ENCODE data around the gene PPFIA2. TPM values are rescaled to one million over a fixed set of nuclear protein-coding genes. Genes with fewer than 3 reads are reported as not detected.

The PPFIA2 gene
- total RNA-seq, 1 donor from 2014 or later = not detected

GRCh38 chr12:81412940-81413339, 346.2 kb downstream of the PPFIA2 start:
- ATAC-seq (ENCODE audit: low read depth) (no peak), DNase-seq (no peak)
- no peaks in the 10 kb centered on the region for H3K27me3 Mint-ChIP-seq
- ChIA-PET POLR2A (no interaction called here), CTCF (no interaction called here)
- no peaks in the 10 kb centered on the region for H3K9me3 Mint-ChIP-seq
- intact Hi-C loops (cut with micrococcal nuclease) = no loop called here
- H3K4me3 Mint-ChIP-seq = no peak overlapping the region
- H3K4me1 Mint-ChIP-seq = no peaks in the 10 kb centered on the region
- TF ChIP-seq, protein P1, sequence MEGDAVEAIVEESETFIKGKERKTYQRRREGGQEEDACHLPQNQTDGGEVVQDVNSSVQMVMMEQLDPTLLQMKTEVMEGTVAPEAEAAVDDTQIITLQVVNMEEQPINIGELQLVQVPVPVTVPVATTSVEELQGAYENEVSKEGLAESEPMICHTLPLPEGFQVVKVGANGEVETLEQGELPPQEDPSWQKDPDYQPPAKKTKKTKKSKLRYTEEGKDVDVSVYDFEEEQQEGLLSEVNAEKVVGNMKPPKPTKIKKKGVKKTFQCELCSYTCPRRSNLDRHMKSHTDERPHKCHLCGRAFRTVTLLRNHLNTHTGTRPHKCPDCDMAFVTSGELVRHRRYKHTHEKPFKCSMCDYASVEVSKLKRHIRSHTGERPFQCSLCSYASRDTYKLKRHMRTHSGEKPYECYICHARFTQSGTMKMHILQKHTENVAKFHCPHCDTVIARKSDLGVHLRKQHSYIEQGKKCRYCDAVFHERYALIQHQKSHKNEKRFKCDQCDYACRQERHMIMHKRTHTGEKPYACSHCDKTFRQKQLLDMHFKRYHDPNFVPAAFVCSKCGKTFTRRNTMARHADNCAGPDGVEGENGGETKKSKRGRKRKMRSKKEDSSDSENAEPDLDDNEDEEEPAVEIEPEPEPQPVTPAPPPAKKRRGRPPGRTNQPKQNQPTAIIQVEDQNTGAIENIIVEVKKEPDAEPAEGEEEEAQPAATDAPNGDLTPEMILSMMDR (IDR thresholded peaks at IDR 0.05) = no peak
- H3K36me3 Mint-ChIP-seq (ENCODE audit: low read depth) = no peaks in the 10 kb centered on the region
- H3K27ac Mint-ChIP-seq = no peak overlapping the region

- ChIA-PET CTCF (no interaction called here), POLR2A (no interaction called here)
- no peak for ATAC-seq (ENCODE audit: low read depth)
Observed at GRCh38 chr12:81403348-81403747, 355.8 kb downstream of the PPFIA2 start.

DNA sequence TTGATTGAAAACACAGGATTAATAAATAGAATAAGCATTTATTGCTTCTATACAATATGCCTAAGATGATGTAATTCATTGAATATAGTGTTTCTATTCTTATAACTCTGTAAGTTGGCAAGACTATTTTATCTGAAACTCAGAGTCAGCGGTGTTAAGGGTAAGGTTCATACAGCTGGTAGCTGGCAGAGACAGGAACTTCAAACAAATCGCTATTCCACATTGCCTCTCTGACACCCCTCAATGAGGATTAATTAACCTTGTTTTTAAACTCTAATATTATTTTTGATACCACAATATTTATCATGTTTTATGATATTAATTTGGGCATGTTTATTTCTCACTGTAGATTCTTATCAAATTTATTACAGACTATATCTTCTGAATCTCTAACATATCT, 357.9 kb downstream of the PPFIA2 start:
- POLR2A ChIA-PET = no interaction called here
- no peak overlapping the region for H3K4me3 Mint-ChIP-seq

More at GRCh38 chr12:81403348-81403747, 355.8 kb downstream of the PPFIA2 start:
- no peak for DNase-seq
- TF ChIP-seq, protein P1 (IDR thresholded peaks at IDR 0.05) = no peak
- H3K9me3 Mint-ChIP-seq = peaks cover 6% of the 10 kb centered on the region
- no peaks in the 10 kb centered on the region for H3K4me1 Mint-ChIP-seq
- no peaks in the 10 kb centered on the region for H3K36me3 Mint-ChIP-seq (ENCODE audit: low read depth)
- no peak overlapping the region for H3K27ac Mint-ChIP-seq
- H3K4me3 Mint-ChIP-seq = no peak overlapping the region
- intact Hi-C loops (cut with micrococcal nuclease) = no loop called here
- no peaks in the 10 kb centered on the region for H3K27me3 Mint-ChIP-seq

GRCh38 chr12:81400024-81400423, 359.1 kb downstream of the PPFIA2 start:
- DNase-seq = no peak
- intact Hi-C loops (cut with micrococcal nuclease) = no loop called here
- H3K9me3 Mint-ChIP-seq = peaks cover 5% of the 10 kb centered on the region
- H3K27ac Mint-ChIP-seq = no peak overlapping the region
- TF ChIP-seq, protein P1 (IDR thresholded peaks at IDR 0.05) = no peak
- H3K4me1 Mint-ChIP-seq = no peaks in the 10 kb centered on the region
- no peak overlapping the region for H3K4me3 Mint-ChIP-seq
- POLR2A ChIA-PET = no interaction called here
- H3K36me3 Mint-ChIP-seq (ENCODE audit: low read depth) = no peaks in the 10 kb centered on the region
- H3K27me3 Mint-ChIP-seq = no peaks in the 10 kb centered on the region
- CTCF ChIA-PET = no interaction called here
- no peak for ATAC-seq (ENCODE audit: low read depth)

More for the DNA sequence above, 357.9 kb downstream of the PPFIA2 start:
- no peak overlapping the region for H3K27ac Mint-ChIP-seq
- no peaks in the 10 kb centered on the region for H3K4me1 Mint-ChIP-seq
- H3K36me3 Mint-ChIP-seq (ENCODE audit: low read depth) = no peaks in the 10 kb centered on the region
- no peak for DNase-seq
- H3K9me3 Mint-ChIP-seq = peaks cover 4% of the 10 kb centered on the region
- TF ChIP-seq, protein P1 (IDR thresholded peaks at IDR 0.05) = no peak
- H3K27me3 Mint-ChIP-seq = no peaks in the 10 kb centered on the region
- CTCF ChIA-PET = no interaction called here
- ATAC-seq (ENCODE audit: low read depth) = no peak
- intact Hi-C loops (cut with micrococcal nuclease) = no loop called here

DNA sequence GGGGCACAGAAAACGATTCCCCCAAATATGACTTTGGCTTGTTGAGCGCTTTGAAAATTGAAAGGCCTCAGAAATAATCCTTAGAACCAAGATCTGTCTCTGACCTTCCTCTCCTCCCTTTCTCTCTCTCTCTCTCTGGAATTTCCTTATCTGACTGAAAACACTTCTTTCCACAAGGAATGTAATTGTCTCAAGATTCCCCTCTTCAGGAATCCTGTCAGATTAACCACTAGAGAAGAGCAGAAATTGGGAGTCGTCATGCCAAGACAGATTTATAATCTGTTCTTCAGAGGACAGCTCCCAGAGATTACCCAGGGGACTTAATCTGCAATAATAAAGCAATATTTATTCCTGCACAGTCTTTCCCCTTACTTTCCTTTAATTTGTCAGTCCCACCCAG, 363.7 kb downstream of the PPFIA2 start:
- H3K4me3 Mint-ChIP-seq = no peak overlapping the region
- H3K27ac Mint-ChIP-seq = no peak overlapping the region
- TF ChIP-seq, protein P1 (IDR thresholded peaks at IDR 0.05) = no peak
- POLR2A ChIA-PET = no interaction called here
- CTCF ChIA-PET = no interaction called here
- no peaks in the 10 kb centered on the region for H3K27me3 Mint-ChIP-seq
- H3K36me3 Mint-ChIP-seq (ENCODE audit: low read depth) = no peaks in the 10 kb centered on the region
- no peak for ATAC-seq (ENCODE audit: low read depth)
- no peak for DNase-seq
- peaks cover 9% of the 10 kb centered on the region for H3K9me3 Mint-ChIP-seq
- intact Hi-C loops (cut with micrococcal nuclease) = no loop called here
- H3K4me1 Mint-ChIP-seq = no peaks in the 10 kb centered on the region

Measured in activated B cell treated with CpG ODN at 0.5 μM for 24 hours (primary cell).